GM12874 (cell line): ENCODE measurements around the gene PIGT.

ENCODE experiments used
- CTCF ChIP-seq: IDR thresholded peaks from 2 replicates; pipeline ENCODE4 v1.5.1; 2011; ENCODE audit warnings: low read depth, mild to moderate bottlenecking, control low read depth, low read length, moderate library complexity; ENCODE audit not compliant: insufficient read depth

PIGT gene

GRCh38 chr20:45445805-45446562 is 30.0 kb downstream of the PIGT start:
- peak; percentile 79 for TF ChIP-seq CTCF

- TF ChIP-seq CTCF = no peak
These were observed 32.3 kb downstream of the PIGT start for GRCh38 chr20:45448270-45448669.

- TF ChIP-seq CTCF = no peak
These were observed 33.6 kb downstream of the PIGT start for GRCh38 chr20:45449528-45449927.

GRCh38 chr20:45450097-45450818 is 34.3 kb downstream of the PIGT start:
- peak; percentile 53 for TF ChIP-seq CTCF

- no peak for TF ChIP-seq CTCF
These were observed 36.3 kb downstream of the PIGT start for GRCh38 chr20:45452238-45452637.

GRCh38 chr20:45452772-45453691 is 37.1 kb downstream of the PIGT start:
- TF ChIP-seq CTCF = no peak

GRCh38 chr20:45456632-45457031 is 40.7 kb downstream of the PIGT start:
- peak; percentile 51; the same call in 1 of the 2 replicates for TF ChIP-seq CTCF
